GM19240 (cell line): Measurements from ENCODE around the gene SOX15.
"Not testable (repeated sequence)": the region's sequence is repeated elsewhere in the genome, so short reads cannot be mapped to it uniquely, and the experiment has no call there.

Source experiments
- DNase-seq: peaks from one replicate; pipeline ENCODE4 v3.0.0; 2011; ENCODE audit warnings: low spot score; ENCODE audit not compliant: insufficient read length

The SOX15 gene

GRCh38 chr17:7610641-7611040 is 20.7 kb upstream of the SOX15 start:
- DNase-seq, result no peak

DNA sequence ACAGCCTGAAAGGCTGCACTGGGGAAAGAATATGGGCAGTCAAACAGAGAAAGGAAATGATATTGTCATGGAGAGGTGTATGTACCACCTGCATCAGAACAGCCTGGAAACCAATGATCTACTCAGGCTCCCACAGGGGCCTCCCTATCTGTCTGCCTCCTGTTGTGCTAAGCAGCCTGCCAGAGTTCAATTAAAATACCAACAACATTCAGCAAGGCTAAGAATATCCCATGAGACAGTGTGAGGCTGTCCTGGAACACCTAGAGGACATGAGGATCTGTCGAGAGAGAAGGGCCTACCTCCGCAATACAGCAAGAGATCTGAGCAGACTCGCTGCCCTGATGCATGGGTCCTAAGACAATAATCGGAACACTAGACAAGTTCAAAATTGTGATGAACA is 16.4 kb upstream of the SOX15 start:
- no peak for DNase-seq

GRCh38 chr17:7597561-7597960 is 7.7 kb upstream of the SOX15 start:
- DNase-seq, result not testable (repeated sequence)

DNA sequence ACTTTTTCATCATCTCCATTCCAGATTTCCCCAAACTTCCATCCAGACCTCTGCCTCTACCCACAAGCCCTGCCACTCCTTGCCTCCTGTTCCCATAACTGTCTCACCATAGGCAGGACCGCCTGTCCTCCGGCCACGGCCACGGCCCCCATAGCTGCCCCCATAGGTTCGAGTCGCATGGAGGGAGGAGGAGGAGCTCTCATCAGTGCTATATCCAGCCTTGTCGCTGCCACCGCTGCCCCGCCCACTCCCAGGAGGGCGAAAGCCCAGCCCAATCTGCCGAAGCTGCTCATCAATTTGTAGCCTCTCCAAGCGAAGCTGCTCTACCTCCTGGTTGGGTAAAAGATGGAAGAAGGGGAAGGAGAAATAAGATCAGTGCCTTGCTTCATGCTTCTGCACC is 3.4 kb upstream of the SOX15 start:
- no peak for DNase-seq

DNA sequence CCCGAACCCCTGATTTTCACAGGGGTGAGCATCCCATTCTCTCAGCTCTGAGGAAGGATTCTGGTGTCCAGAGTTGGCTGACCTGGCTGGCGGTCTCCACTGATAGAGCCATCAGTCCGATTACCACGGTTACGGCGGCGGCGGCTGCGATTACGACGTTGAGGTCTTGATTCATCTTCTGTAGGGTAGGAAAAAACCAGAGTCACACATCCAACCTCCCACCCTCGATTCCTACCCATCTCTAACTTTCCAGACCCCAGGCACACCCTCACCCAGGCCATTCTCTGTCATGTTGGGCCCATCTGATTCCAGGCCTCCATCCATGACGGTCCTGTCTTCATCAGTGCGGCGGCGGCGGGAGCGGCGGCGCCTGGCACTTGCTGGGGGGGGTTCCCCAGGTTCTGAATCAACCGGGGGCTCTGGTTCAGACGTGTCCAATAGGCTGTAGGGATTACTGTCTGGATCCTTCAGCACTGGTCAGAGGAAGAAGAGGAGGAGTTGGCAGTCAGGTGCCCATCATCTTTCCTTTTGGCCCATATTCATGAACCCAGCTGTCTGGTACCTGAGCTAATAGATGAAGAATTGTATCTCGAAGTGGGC is 2.6 kb upstream of the SOX15 start:
- DNase-seq, result no peak

DNA sequence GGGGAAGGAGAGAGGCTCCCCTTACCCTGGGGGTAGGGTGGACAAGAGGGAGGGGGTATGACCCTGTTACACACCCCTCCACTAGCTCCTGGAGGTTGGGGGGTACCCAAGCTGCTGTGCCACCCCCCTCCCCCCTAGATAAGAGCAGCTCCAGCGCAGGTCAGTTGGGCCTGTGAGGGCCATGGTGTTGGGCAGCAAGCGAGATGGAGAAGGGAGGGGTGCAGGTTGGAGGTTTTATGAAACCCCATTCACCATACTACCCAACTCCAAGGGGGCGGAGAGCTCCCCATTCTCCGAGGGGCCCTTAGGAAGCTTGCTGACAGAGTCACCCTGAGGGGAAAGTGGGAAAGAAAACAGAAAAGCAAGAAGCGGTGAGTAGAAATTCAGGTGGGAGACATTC is 1.7 kb upstream of the SOX15 start:
- DNase-seq, result no peak

DNA sequence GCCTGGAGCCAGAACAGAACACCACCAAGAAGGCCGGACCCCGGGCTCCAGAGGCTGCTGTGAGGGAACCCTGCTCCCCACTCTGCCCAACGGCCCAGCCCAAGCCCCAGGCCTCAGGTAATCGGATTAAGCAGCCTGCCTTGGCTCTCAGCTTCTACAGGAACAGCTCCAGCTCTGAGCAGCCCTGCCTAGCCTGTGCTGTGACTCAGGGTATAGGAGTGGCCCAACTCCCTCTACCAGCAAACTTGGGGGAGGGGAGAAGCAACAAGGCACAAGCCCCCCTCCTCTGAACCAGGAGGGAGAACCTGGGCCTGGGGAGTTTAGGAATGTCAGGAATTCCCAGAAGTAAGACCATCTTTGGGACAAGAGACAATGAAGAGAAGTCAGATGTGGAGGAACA is 849 bp upstream of the SOX15 start:
- DNase-seq, result no peak

- peak; percentile 51 for DNase-seq
Observed at GRCh38 chr17:7589204-7589868, 558 bp downstream of the SOX15 start.

DNA sequence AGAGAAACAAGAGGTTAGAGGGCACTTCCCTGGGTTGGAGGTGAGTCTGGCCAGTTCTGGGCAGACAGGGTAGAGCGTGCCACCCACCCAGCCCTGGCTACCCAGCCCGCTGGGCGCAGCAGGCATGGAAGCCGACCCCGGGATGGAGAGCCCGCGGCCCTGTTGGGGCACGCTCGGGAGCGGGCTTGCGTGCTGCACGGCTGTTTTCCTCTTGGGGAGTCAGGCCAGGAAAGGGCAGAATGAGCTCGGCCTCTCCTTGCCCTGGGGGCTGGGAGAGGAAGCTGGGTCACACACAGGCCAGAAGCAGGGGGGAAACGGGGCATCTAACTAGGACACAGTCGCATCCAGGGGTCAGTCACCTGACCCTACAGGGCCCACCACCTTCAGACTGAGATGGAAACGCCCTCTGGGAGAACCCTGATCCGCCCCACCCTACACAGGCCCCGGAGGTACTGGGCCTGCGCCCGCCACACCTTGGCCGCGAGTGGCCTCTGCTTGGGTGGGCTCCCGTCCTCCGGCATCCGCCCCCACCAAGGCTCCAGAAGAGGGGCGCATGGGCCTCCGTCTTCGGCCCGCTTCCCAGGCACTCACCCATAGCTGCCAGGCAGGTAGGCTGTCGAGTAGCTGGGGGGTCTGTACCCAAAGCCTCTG is 1.2 kb downstream of the SOX15 start:
- no peak for DNase-seq

GRCh38 chr17:7587420-7588151 is 2.3 kb downstream of the SOX15 start:
- DNase-seq, result no peak

GRCh38 chr17:7586673-7587419 is 3.0 kb downstream of the SOX15 start:
- DNase-seq, result no peak

GRCh38 chr17:7583253-7584109 is 6.4 kb downstream of the SOX15 start, which contains the start of gene MPDU1:
TSS of gene MPDU1 (plus strand) at chr17:7583852. CDS start at chr17:7583863, 11 bp downstream.
- DNase-seq, result peak; percentile 71

GRCh38 chr17:7582396-7583252 is 7.3 kb downstream of the SOX15 start:
- DNase-seq, result no peak

DNA sequence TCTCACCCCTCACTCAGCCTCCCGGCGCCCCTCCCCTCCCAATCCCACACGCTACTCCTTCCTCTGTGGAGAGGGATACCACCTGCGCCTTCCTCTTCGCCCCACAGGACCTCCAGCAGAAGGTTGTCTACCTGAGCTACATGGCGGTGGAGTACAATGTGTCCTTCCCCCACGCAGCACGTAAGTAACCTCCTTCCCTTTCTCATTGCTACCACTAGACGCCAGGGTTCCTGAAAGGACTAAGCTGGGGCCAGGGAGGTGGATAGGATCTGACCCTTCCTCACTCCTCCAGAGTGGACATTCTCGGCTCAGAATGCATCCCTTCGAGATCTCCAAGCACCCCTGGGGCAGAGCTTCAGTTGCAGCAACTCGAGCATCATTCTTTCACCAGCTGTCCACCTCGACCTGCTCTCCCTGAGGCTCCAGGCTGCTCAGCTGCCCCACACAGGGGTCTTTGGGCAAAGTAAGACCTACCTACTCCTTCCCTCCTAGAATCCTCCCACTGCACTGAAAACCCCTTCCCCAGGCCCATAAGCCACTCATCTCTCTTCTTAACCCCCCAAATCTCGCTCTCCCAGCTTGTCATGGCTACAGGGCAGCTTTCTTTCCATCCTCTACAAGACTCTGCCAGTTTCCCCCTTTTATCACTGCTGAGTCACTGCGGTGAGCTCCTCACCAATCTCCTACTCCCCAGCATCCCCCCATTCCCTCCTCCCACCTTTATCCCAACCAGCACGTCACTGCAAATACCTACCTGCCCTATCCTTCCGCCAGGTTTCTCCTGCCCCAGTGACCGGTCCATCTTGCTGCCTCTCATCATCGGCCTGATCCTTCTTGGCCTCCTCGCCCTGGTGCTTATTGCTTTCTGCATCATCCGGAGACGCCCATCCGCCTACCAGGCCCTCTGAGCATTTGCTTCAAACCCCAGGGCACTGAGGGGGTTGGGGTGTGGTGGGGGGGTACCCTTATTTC is 9.0 kb downstream of the SOX15 start:
- DNase-seq, result no peak

DNA sequence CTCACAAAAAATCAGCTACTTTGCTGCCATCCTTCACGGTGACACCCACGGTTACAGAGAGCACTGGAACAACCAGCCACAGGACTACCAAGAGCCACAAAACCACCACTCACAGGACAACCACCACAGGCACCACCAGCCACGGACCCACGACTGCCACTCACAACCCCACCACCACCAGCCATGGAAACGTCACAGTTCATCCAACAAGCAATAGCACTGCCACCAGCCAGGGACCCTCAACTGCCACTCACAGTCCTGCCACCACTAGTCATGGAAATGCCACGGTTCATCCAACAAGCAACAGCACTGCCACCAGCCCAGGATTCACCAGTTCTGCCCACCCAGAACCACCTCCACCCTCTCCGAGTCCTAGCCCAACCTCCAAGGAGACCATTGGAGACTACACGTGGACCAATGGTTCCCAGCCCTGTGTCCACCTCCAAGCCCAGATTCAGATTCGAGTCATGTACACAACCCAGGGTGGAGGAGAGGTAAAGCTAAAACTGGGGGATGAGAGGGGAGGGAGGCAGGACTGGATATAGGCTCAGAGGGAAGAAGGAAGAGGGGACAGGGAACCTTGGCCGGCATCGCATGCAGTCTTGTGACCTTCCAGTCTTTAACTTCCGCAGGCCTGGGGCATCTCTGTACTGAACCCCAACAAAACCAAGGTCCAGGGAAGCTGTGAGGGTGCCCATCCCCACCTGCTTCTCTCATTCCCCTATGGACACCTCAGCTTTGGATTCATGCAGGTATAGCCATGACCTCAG is 9.9 kb downstream of the SOX15 start:
- no peak for DNase-seq

DNA sequence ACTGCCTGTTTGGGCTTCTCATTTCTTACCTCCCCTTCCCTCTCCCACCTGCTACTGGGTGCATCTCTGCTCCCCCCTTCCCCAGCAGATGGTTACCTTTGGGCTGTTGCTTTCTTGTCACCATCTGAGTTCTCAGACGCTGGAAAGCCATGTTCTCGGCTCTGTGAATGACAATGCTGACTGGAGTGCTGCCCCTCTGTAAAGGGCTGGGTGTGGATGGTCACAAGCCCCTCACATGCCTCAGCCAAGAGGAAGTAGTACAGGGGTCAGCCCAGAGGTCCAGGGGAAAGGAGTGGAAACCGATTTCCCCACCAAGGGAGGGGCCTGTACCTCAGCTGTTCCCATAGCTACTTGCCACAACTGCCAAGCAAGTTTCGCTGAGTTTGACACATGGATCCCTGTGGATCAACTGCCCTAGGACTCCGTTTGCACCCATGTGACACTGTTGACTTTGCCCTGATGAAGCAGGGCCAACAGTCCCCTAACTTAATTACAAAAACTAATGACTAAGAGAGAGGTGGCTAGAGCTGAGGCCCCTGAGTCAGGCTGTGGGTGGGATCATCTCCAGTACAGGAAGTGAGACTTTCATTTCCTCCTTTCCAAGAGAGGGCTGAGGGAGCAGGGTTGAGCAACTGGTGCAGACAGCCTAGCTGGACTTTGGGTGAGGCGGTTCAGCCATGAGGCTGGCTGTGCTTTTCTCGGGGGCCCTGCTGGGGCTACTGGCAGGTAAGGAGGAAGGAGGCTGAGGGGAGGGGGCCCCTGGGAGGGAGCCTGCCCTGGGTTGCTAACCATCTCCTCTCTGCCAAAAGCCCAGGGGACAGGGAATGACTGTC is 10.7 kb downstream of the SOX15 start, which contains the start of gene CD68:
TSS of gene CD68 (plus strand) at position 638 of the 833 bp plus-strand sequence. CDS start at position 678, 40 bp downstream.
- DNase-seq, result peak; percentile 40
